Liver (tissue), 3 donors: ENCODE data around the gene CWC27.

Experiments used
- ATF3 ChIP-seq: IDR thresholded peaks from 2 replicates; pipeline ENCODE4 v1.6.1; 2016; ENCODE audit warnings: antibody characterized with exemption
- CTCF ChIP-seq: fragments of 150-350 bp; IDR thresholded peaks from 2 replicates; pipeline ENCODE4 v1.5.1; 2017; ENCODE audit warnings: improper control_type of control experiment, low read depth, low read length; ENCODE audit not compliant: missing input control
- JUND ChIP-seq, 2 donors: IDR thresholded peaks; 2 replicates each; pipeline ENCODE4 v1.6.1; 2016; ENCODE audit warnings: antibody characterized with exemption in 2 of 2
- RAD21 ChIP-seq, 2 donors: IDR thresholded peaks; 2 replicates each; pipeline ENCODE4 v1.6.1; 2016; ENCODE audit warnings: antibody characterized with exemption in 2 of 2, mild to moderate bottlenecking in 2 of 2
- REST ChIP-seq: IDR thresholded peaks from 2 replicates; pipeline ENCODE4 v1.6.1; 2016; ENCODE audit warnings: antibody characterized with exemption, mild to moderate bottlenecking
- TAF1 ChIP-seq: conservative IDR thresholded peaks from 2 replicates; pipeline ENCODE4 v1.6.1; 2016; ENCODE audit warnings: antibody characterized with exemption, mild to moderate bottlenecking
- YY1 ChIP-seq: IDR thresholded peaks from 2 replicates; pipeline ENCODE4 v1.6.1; 2016; ENCODE audit warnings: antibody characterized with exemption, mild to moderate bottlenecking
- ZBTB33 ChIP-seq: IDR thresholded peaks from 2 replicates; pipeline ENCODE4 v1.6.1; 2016; ENCODE audit warnings: antibody characterized with exemption
- donor health status: healthy.
- donor health status: healthy.

- no peak for TF ChIP-seq REST
- TF ChIP-seq CTCF = no peak
- TF ChIP-seq YY1 = no peak
- no peak for TF ChIP-seq ZBTB33
- TF ChIP-seq TAF1 = no peak
- TF ChIP-seq RAD21 (IDR thresholded peaks at IDR 0.05) = no peak
- TF ChIP-seq JUND (IDR thresholded peaks at IDR 0.05) = no peak
- no peak for TF ChIP-seq ATF3
Measured at GRCh38 chr5:64947031-64947430, 178.3 kb downstream of the CWC27 start.
